H1 (cell line): ENCODE data around the gene TJP2. TPM values are rescaled to one million over a fixed set of nuclear protein-coding genes. Genes with fewer than 3 reads are reported as not detected.
A peak's percentile ranks its signal among the peaks of the same experiment; 100 is the strongest.

Experiments
- CTCF ChIA-PET: fragments of 300-600 bp; sonication (Branson Sonifier 250); formaldehyde crosslinking; loops from one replicate; lab custom pipeline; 2021; ENCODE audit not compliant: partially characterized antibody; lab: Charles Lee
- POLR2A ChIA-PET: fragments of 300-600 bp; sonication (Branson Sonifier 250); formaldehyde crosslinking; loops from one replicate; lab custom pipeline; 2021; ENCODE audit warnings: inconsistent platforms; ENCODE audit not compliant: partially characterized antibody; lab: Charles Lee
- DNase-seq, 2 experiments: peaks; one replicate each; pipeline versions ENCODE4 v3.0.0 to v3.0.0-alpha.2; 2010 to 2022; ENCODE audit warnings: low spot score in 2 of 2, low read depth in 1 of 2, mixed read lengths in 1 of 2
- FAIRE-seq: peaks from 2 replicates; lab custom pipeline; 2011; peaks lifted over from hg19 to GRCh38; lab: Jason Lieb, UNC
- H2AFZ ChIP-seq: 2 replicates; pipeline ENCODE4 v1.8.1; 2012; ENCODE audit warnings: low read length, inconsistent platforms
- H2AK5ac ChIP-seq: 2 replicates; pipeline ENCODE4 v1.6.1; 2013; ENCODE audit warnings: low read depth, low read length
- H2BK120ac ChIP-seq: replicated peaks from 2 replicates; pipeline ENCODE3; 2013; ENCODE audit warnings: low read depth, low read length, inconsistent platforms
- H2BK12ac ChIP-seq: 2 replicates; pipeline ENCODE4 v1.6.1; 2013; ENCODE audit warnings: low read depth, low read length
- H2BK15ac ChIP-seq: 2 replicates; pipeline ENCODE4 v1.6.1; 2013; ENCODE audit warnings: low read length
- H2BK20ac ChIP-seq: 2 replicates; pipeline ENCODE4 v1.6.1; 2013; ENCODE audit warnings: low read length
- H2BK5ac ChIP-seq: 2 replicates; pipeline ENCODE4 v1.6.1; 2013; ENCODE audit warnings: low read depth, low read length
- H3K14ac ChIP-seq: 2 replicates; pipeline ENCODE4 v1.6.1; 2013; ENCODE audit warnings: inconsistent platforms; ENCODE audit not compliant: insufficient read length
- H3K18ac ChIP-seq: 2 replicates; pipeline ENCODE4 v1.6.1; 2013; ENCODE audit warnings: low read length; ENCODE audit errors: extremely low read depth
- H3K23ac ChIP-seq: 2 replicates; pipeline ENCODE4 v1.6.1; 2013; ENCODE audit warnings: inconsistent platforms; ENCODE audit not compliant: insufficient read length
- H3K23me2 ChIP-seq: 2 replicates; pipeline ENCODE4 v1.6.1; 2013; ENCODE audit warnings: low read depth, low read length
- H3K27ac ChIP-seq: 2 replicates; pipeline ENCODE4 v1.6.1; 2011; ENCODE audit warnings: low read depth, low read length, inconsistent platforms
- H3K27me3 ChIP-seq, 4 experiments: replicated peaks in 1 of 4; 1 replicate in 1 of 4; 2 replicates in 3 of 4; pipeline versions ENCODE4 v1.6.1 to v1.8.1; 2011 to 2013; ENCODE audit warnings: low read length in 3 of 4, mild to moderate bottlenecking in 3 of 4, inconsistent platforms in 2 of 4, mixed read lengths in 2 of 4, moderate library complexity in 1 of 4; ENCODE audit not compliant: control insufficient read depth in 3 of 4, insufficient read depth in 3 of 4; ENCODE audit errors: extremely low read depth in 1 of 4
- H3K36me3 ChIP-seq, 4 experiments: 2 replicates each; pipeline versions ENCODE4 v1.6.1 to v1.8.1; 2011 to 2013; ENCODE audit warnings: mild to moderate bottlenecking in 4 of 4, low read length in 3 of 4, moderate library complexity in 2 of 4, control low read depth in 1 of 4, inconsistent platforms in 1 of 4; ENCODE audit not compliant: insufficient read depth in 4 of 4, control insufficient read depth in 2 of 4
- H3K4ac ChIP-seq: replicated peaks from 2 replicates; pipeline ENCODE3; 2013; ENCODE audit warnings: low read length, low read depth, mixed read lengths, inconsistent platforms; ENCODE audit not compliant: insufficient read length
- H3K4me1 ChIP-seq, 4 experiments: replicated peaks in 1 of 4; 1 replicate in 1 of 4; 2 replicates in 3 of 4; pipeline versions ENCODE4 v1.6.1 to v1.8.1; 2011 to 2013; ENCODE audit warnings: low read length in 3 of 4, inconsistent platforms in 2 of 4, mixed read lengths in 1 of 4; ENCODE audit not compliant: insufficient read depth in 4 of 4, control insufficient read depth in 3 of 4
- H3K4me2 ChIP-seq, 2 experiments: 2 replicates each; pipeline versions ENCODE4 v1.6.1 to v1.8.1; 2011 to 2013; ENCODE audit warnings: low read depth in 2 of 2, low read length in 2 of 2, control low read depth in 1 of 2, inconsistent platforms in 1 of 2, mild to moderate bottlenecking in 1 of 2; ENCODE audit not compliant: insufficient read depth in 1 of 2
- H3K4me3 ChIP-seq, 4 experiments: fragments of 200-600, 300-600 bp in 1 of 4; sonication (generic), shearing (Covaris generic), sonication (Bioruptor Twin) in 1 of 4; 2 replicates each; pipeline versions ENCODE4 v1.5.1 to v1.8.1; 2011 to 2016; ENCODE audit warnings: low read length in 4 of 4, low read depth in 3 of 4, control low read depth in 2 of 4, inconsistent platforms in 2 of 4, mild to moderate bottlenecking in 2 of 4, mixed read lengths in 1 of 4, moderate library complexity in 1 of 4; ENCODE audit not compliant: insufficient read depth in 2 of 4; ENCODE audit errors: extremely low read depth in 1 of 4
- H3K56ac ChIP-seq: replicated peaks from 2 replicates; pipeline ENCODE3; 2013; ENCODE audit warnings: low read depth, mild to moderate bottlenecking, mixed read lengths, low read length, inconsistent platforms; ENCODE audit not compliant: insufficient read length
- H3K79me1 ChIP-seq: 2 replicates; pipeline ENCODE4 v1.6.1; 2013; ENCODE audit warnings: low read depth, low read length, control low read depth
- H3K79me2 ChIP-seq, 2 experiments: 2 replicates each; pipeline versions ENCODE4 v1.6.1 to v1.8.1; 2012 to 2013; ENCODE audit warnings: low read length in 2 of 2, mild to moderate bottlenecking in 2 of 2, inconsistent platforms in 1 of 2; ENCODE audit not compliant: insufficient read depth in 2 of 2, control insufficient read depth in 1 of 2
- H3K9ac ChIP-seq, 4 experiments: replicated peaks in 1 of 4; 1 replicate in 1 of 4; 2 replicates in 3 of 4; pipeline versions ENCODE4 v1.6.1 to v1.8.1; 2011 to 2013; ENCODE audit warnings: low read depth in 3 of 4, low read length in 3 of 4, control low read depth in 2 of 4, mild to moderate bottlenecking in 2 of 4, moderate library complexity in 2 of 4, inconsistent platforms in 1 of 4; ENCODE audit errors: extremely low read depth in 1 of 4
- H3K9me3 ChIP-seq, 2 experiments: 2 replicates each; pipeline versions ENCODE4 v1.6.1 to v1.8.1; 2012 to 2013; ENCODE audit warnings: mild to moderate bottlenecking in 2 of 2, moderate library complexity in 2 of 2, control low read depth in 1 of 2, inconsistent platforms in 1 of 2, low read depth in 1 of 2, low read length in 1 of 2, mixed read lengths in 1 of 2; ENCODE audit not compliant: insufficient read depth in 2 of 2
- H4K20me1 ChIP-seq, 2 experiments: replicated peaks in 1 of 2; 2 replicates each; pipeline versions ENCODE3 to v1.8.1; 2011 to 2013; ENCODE audit warnings: inconsistent platforms in 2 of 2, low read length in 2 of 2, mild to moderate bottlenecking in 1 of 2; ENCODE audit not compliant: insufficient read depth in 2 of 2, control insufficient read depth in 1 of 2
- H4K5ac ChIP-seq: 2 replicates; pipeline ENCODE4 v1.6.1; 2013; ENCODE audit warnings: low read length, low read depth, mixed read lengths, inconsistent platforms; ENCODE audit not compliant: insufficient read length
- H4K8ac ChIP-seq: 2 replicates; pipeline ENCODE4 v1.8.0; 2013; ENCODE audit warnings: mild to moderate bottlenecking, moderate library complexity, low read length, inconsistent platforms; ENCODE audit not compliant: insufficient read depth; ENCODE audit errors: extremely low read depth
- H4K91ac ChIP-seq: replicated peaks from 2 replicates; pipeline ENCODE3; 2013; ENCODE audit warnings: low read length, mixed read lengths, inconsistent platforms; ENCODE audit not compliant: insufficient read length
- BCL11A ChIP-seq, 2 experiments: IDR thresholded peaks; one replicate each; pipeline ENCODE4 v1.6.1; 2011; ENCODE audit warnings: low read depth in 2 of 2, low read length in 2 of 2, mild to moderate bottlenecking in 2 of 2
- BRCA1 ChIP-seq: IDR thresholded peaks from 2 replicates; pipeline ENCODE4 v1.6.1; 2012; ENCODE audit warnings: low read depth, low read length, improper control_type of control experiment
- GTF2F1 ChIP-seq: IDR thresholded peaks from 2 replicates; pipeline ENCODE4 v1.6.1; 2012; ENCODE audit warnings: low read depth, low read length, improper control_type of control experiment, borderline replicate concordance
- POU5F1 ChIP-seq: IDR thresholded peaks from 2 replicates; pipeline ENCODE4 v1.6.1; 2011; ENCODE audit warnings: low read depth, mild to moderate bottlenecking, low read length, moderate library complexity
- ZNF274 ChIP-seq: IDR thresholded peaks from 2 replicates; pipeline ENCODE4 v1.7.0; 2012; ENCODE audit warnings: low read length, borderline replicate concordance; ENCODE audit errors: extremely low read depth
- WGBS, 2 experiments: shearing (Covaris generic) in 1 of 2; methylation state at CpG; one replicate each; pipeline versions ENCODE4 v1.1.6 to v1.1.7; 2013 to 2015; ENCODE audit warnings: low lambda C conversion rate in 2 of 2, mixed read lengths in 2 of 2, inconsistent platforms in 1 of 2, low coverage in 1 of 2, missing lambda C conversion rate in 1 of 2; ENCODE audit not compliant: insufficient replicate concordance in 2 of 2, insufficient coverage in 1 of 2, insufficient read length in 1 of 2; ENCODE audit errors: extremely low coverage in 1 of 2, missing lambda C conversion rate in 1 of 2; 5-methylcytosine and 5-hydroxymethylcytosine counted together
- polyA plus RNA-seq, 7 experiments: library from polyadenylated mRNA; depleted of rRNA in 3 of 7; stranded (reverse) in 5 of 7; unstranded in 2 of 7; fragments of >200 nt in 5 of 7; fragments of 200-250 nt in 2 of 7; gene quantifications; 1 replicate in 5 of 7; 2 replicates in 1 of 7; 4 replicates in 1 of 7; pipeline versions ENCODE4 v1.2.1 to v1.2.3, GENCODE V29; 2011 to 2013; ENCODE audit warnings: missing spikeins in 2 of 7, mixed read lengths in 2 of 7
- total RNA-seq: library from RNA; stranded (reverse); fragmentation: NEBNext Ultra II Directional; extraction: Animal tissue kit (Norgen Biotek cat#: 25700); gene quantifications from 2 replicates; pipeline ENCODE4 v1.2.1, GENCODE V29; 2021
- TF ChIP-seq, protein P1 (sequence below): IDR thresholded peaks from 2 replicates; pipeline ENCODE4 v1.6.1; 2011; ENCODE audit warnings: low read length, improper control_type of control experiment

Gene TJP2
- total and polyA plus RNA-seq, 2 of the 8 experiments (the other 6 are each of a cell fraction or from before 2014, with no cell fraction given): 54.9 to 137 TPM

DNA sequence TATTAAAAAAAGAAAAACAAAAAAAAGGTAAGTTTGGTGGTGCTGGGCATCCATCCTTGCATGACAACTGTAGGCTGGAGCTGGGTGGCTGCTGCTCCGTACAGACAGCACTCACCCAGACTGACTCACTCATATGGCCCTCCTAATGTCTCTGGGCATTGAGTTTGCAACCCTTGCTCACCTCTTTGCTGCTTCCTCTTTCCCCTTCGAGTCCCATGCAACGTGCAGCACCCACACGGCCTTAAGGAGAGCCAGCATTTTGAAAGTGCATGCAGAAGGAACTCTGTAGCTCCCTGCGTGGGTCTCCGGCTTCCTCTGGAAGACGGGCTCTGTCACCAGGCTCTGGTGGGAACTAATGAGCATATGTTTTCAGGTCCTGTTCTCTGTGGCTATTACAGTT is 90.4 kb downstream of the TJP2 start:
- TF ChIP-seq GTF2F1 (no peak), BCL11A (IDR thresholded peaks at IDR 0.05; ENCODE audit: low read depth in 2 of 2, low read length in 2 of 2) (no peak), ZNF274 (no peak), POU5F1 (no peak), BRCA1 (no peak)
- TF ChIP-seq, protein P1, sequence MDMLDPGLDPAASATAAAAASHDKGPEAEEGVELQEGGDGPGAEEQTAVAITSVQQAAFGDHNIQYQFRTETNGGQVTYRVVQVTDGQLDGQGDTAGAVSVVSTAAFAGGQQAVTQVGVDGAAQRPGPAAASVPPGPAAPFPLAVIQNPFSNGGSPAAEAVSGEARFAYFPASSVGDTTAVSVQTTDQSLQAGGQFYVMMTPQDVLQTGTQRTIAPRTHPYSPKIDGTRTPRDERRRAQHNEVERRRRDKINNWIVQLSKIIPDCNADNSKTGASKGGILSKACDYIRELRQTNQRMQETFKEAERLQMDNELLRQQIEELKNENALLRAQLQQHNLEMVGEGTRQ: no peak
- TF ChIP-seq, all 59 proteins: peak for 0

More for the DNA sequence above, 90.4 kb downstream of the TJP2 start:
- no peaks in the 10 kb centered on the region for H3K9me3 ChIP-seq
- no peak overlapping the region for H3K56ac ChIP-seq
- H3K23ac ChIP-seq: no peak overlapping the region
- no peak overlapping the region for H2BK120ac ChIP-seq
- no peak overlapping the region for H2BK5ac ChIP-seq
- 85% methylated on average over 7 of the region's 7 CpGs; no CpG with 5 or more reads in 1 of the 2 experiments for WGBS, 2 experiments
- no peak overlapping the region for H2AK5ac ChIP-seq
- no peaks in the 10 kb centered on the region for H3K27me3 ChIP-seq
- H3K4me2 ChIP-seq: no peak overlapping the region
- H3K9ac ChIP-seq: no peak overlapping the region
- no peak overlapping the region for H3K27ac ChIP-seq
- H3K23me2 ChIP-seq: no peaks in the 10 kb centered on the region; the same call in 1 of the 2 replicates
- H4K20me1 ChIP-seq: no peaks in the 10 kb centered on the region
- H3K4me1 ChIP-seq: peaks cover 0 to 3% (median 2%) of the 10 kb centered on the region in 4 experiments; a peak in 2 of 7 replicates
- no peaks in the 10 kb centered on the region for H3K36me3 ChIP-seq
- POLR2A ChIA-PET: interaction anchor here (2.2 kb wide), 1 partner anchor 43 kb away, joined by 8 read pairs; no protein-coding TSS in a partner anchor
- H3K4ac ChIP-seq: no peak overlapping the region
- H3K79me1 ChIP-seq: no peaks in the 10 kb centered on the region
- CTCF ChIA-PET: no interaction called here
- no peaks in the 10 kb centered on the region for H3K79me2 ChIP-seq
- H4K5ac ChIP-seq: no peak overlapping the region
- H3K4me3 ChIP-seq: no peak overlapping the region
- no peak overlapping the region for H2BK12ac ChIP-seq
- DNase-seq (no peak), FAIRE-seq (no peak)
- peak overlapping the region; percentile 90; the same call in 1 of the 2 replicates for H2AFZ ChIP-seq
- H2BK20ac ChIP-seq: 0 out of 2 replicates have a peak overlapping the region, but pooled peaks have one; percentile 23
- H4K8ac ChIP-seq: no peak overlapping the region
- no peak overlapping the region for H4K91ac ChIP-seq
- no peak overlapping the region for H3K18ac ChIP-seq
- H3K14ac ChIP-seq: no peak overlapping the region
- no peak overlapping the region; the same call in 1 of the 2 replicates for H2BK15ac ChIP-seq
